Nucleus accumbens (tissue), 56 donors: ENCODE results near the gene FHDC1.

ENCODE experiments used
- DNase-seq, 56 donors: peaks; one replicate each; lab custom pipeline; 2025; lab: John Stamatoyannopoulos, UW

Gene FHDC1

DNA sequence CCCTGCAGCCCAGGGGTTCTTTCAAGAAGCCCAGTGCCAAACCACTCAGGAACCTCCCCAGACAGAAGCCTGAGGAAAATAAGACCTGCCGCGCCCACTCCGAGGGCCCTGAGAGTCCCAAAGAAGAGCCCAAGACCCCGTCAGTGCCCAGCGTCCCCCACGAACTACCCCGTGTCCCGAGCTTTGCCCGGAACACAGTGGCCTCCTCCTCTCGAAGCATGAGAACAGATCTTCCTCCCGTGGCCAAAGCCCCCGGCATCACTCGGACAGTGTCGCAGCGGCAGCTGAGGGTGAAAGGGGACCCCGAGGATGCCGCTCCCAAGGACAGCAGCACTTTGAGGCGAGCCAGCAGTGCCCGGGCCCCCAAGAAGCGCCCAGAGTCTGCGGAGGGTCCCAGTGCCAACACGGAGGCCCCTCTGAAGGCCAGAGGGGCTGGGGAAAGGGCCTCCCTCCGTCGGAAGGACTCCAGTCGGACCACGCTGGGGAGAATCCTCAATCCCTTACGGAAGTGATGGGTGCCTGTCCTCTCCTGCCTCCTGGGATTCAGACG lies 40.2 kb downstream of the FHDC1 start:
- no peak for DNase-seq

DNA sequence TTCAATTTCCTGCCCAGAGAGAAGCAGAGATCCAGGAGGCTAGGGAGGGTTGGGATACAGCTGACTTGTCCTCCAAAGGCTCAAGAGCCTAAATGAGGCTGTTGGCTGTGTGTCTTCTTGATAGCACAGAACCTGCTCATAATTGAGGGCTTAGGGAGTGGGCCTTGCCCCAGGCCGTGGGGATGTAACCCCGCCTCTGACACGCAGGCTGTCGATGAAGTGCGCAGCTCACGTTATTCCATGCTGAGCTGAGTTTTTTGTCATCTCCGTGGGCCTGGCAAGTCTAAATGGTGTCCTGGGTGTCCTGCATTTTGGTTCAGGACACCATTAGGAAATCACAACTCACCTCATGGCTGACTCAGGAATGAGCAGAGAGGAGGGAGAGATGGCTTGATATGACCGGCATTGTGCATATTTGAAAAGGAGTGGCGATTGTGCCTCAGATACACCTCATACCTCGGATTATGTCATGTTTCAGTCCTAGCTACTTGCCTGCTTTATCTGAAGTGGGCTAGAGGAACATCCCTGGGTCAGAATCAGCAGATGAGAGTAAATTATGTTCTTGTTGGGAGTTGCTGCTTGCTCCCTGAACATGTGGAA lies 43.7 kb downstream of the FHDC1 start:
- no peak for DNase-seq

DNA sequence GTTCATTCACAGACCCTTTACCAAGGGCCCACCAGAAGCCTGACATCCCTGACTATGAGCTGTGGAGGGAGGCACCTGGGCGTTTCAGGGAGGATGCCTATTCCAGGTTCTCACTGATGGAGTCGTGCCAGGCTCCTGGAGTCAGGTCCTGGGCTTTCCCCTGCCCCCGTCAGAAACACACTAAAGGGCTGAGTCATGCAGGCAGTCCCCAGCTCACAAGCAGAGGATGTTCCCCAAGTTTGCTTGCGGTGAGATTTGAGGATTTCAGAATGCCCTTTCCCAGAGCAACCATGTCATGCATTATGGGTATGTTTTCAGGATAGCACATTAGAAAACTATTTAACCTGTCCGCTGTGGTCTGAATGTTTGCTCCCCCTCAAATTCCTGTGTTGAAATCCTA lies 45.2 kb downstream of the FHDC1 start:
- DNase-seq = no peak

DNA sequence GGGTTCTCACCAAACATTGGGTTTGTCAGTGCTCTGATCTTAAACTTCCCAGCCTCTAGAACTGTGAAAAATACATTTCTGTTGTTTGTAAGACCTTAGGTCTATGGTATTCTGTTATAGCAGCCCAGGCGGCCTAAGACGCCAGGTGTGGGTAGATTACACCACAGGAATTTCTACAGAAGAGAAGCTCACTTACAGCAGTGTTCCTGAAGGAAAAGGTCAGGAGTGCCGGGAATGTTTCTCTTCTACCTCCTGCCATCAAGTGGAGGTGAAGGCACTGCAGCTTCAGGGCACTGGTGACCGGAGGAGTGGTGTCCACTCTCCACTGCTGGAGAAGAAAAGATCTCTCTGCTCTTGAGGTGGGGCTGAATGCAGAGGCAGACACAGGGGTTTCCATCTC lies 45.7 kb downstream of the FHDC1 start:
- no peak for DNase-seq

DNA sequence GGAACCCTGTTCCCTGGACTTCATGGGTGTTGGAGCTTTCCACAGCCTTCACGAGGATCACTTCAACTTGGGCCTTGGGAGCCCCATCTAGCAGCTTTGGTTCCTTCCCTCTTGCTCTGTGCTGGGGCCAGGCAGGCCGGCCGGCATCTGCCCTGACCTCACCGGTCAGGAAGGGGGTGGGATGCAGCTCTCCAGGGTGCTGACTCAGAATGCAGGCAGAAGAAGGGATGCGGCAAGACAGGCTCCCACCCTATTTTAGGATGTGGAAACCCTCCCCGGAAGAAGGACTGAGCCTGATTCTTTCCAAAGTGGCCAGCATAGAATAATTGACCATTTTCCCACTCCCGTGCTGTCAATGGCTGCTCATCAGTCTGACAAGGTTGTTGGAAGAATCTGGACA lies 47.1 kb downstream of the FHDC1 start:
- DNase-seq = no peak

DNA sequence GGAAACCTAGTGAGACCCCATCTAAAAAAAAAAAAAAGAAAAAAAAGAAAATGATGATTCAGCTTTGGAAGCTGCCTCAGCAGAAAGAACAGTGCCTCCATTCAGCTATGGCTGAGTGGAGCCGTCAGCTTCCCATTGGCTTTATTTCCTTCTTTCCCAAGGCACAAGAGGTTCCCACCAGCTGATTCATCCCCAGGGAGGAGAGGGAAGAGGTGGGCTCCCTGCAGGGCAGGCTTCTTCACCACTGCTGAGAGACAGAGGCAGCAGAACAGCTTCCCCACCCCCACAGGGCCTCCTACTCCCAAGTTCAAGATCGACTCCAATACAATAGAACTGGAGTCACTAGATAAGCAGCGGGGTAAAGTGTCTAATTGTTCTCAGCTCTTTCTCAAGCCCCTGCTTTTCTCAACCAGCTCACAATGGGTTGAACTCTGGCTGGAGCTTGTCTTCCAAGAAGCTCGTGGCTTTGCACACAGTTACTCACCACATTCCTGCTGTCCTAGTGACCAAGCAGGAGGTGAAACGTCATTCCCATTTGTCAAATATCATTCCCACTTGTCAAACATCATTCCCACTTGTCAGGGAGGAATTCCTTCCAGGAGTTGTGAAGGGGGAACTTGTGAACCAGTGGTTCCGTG lies 47.8 kb downstream of the FHDC1 start:
- DNase-seq = peak in 46 of 56 donors; percentile 6 to 84 (median 40)

DNA sequence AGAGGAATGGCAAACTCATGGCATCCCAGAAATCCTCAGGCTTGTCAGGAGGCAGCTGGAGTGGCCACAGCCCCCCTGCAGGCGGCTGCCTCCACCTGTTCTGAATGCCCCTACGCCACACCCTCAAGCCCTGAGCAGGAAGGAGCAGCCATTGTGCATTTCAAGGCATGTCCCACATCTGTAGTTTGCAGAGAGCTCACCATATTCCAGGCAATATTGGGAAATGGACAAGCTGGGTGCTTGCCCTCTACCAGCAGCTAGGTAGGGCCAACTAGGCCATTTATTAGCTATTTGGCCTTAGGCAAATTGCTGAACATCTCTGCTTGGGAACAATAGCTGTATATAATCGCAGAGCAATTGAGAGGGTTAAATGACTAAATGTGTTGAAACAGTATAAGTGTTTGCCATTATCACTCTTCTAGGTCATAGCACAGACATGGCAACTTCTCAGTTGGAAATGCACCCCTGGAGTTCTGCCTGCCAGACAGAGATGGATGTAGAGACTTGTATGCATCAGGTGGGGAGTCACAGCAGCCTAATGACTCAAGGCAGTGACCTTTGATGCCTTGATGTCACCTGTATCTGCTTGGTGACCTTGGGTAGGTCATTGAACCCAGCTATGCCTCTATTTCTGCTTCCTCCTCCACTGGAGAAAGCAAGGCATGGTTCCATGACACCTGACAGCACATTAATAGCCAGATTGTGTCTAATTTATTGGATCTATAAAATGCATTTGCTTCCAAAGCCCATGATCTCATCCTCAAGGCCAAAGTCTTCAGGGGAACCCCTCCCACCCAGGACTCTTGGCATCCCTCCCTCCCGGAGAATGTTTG lies 52.8 kb downstream of the FHDC1 start:
- no peak for DNase-seq

DNA sequence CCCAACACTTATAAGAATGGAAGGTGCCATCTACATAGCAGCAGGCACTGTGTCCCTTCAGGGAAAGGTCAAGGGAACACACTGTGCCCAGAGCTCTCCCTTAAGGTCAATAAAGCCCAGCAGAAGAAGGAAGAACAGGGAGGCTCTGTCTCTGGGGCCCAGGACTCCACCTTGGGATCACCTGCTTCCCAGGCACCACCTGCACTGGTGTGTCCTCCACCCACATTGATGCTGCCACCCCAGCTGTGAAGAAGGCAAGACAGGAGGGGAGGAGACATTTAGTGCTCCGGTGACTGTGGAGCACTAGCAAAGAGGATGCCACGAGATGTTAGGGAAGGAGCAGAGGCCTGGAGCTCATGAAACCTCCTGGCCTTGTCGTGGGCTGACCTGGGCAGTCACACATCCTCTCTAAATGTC lies 53.4 kb downstream of the FHDC1 start:
- no peak for DNase-seq

DNA sequence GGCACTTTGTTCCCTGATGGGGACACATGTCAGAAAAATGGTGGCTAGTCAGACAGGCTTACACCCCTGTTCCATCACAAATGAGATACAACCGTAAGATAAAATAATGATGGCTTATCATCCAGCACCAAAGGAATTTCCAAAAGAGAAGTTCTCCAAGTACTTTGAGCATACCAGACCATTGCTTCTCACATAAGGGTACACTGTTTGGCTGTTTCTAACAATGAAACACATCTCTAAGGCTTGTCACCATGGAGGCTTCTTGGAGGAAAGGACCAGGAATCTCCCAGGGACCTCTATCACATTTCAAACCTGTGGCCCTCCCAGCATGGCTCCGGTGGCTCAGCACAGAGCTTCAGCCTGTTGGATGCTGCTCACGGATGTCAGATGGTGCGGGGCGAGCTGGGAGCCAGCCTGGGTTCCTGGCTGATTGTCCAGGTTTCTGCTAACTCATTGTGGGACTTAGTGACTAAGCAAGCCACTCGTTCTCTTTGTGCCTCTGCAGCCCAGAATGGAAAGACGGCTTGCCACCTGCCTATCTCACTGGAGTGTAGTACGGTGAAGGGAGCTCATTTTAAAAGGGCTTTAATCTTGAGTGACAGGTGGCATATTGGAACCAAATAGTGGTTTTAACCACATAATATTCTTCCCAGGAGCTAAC lies 54.5 kb downstream of the FHDC1 start:
- DNase-seq = peak in 2 of 56 donors; percentile 13 to 27

DNA sequence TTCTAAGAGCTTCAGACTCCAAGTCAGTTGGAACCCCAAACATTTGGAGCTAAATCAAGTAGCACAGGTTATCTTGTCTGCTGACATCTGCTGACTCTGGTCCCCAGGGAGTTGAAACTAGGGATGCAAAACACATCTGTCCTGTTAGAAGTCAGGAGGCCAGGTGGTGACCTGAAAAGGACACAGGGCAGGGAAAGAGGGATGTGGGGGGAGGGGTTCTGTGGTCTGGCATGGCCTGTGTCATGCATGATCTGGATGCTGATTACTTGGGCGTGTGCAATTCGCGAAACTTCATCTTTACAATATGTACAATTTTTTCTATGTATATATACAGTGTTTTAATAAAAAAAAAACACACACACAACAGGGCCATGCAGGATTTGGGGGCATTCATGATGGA lies 55.3 kb downstream of the FHDC1 start:
- DNase-seq = no peak

DNA sequence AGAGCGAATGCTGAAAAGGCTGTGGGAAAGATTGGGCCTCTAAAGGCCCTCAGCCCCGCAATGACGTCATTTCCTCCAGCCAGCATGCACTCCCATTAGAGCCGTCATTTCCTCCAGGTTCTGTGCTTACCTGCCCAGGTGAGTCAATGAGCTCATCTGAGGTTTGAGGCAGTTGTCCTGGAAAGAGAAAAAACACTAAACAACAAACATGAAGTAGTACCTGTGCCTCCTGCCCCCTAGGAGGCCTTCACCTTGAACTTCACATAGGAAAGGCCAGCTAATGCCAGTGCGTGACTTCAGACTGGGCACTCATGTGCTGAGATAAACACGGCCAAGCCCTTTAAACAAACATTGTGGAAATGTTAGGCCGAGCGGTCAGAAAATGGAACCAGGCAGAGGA lies 55.9 kb downstream of the FHDC1 start:
- no peak for DNase-seq

DNA sequence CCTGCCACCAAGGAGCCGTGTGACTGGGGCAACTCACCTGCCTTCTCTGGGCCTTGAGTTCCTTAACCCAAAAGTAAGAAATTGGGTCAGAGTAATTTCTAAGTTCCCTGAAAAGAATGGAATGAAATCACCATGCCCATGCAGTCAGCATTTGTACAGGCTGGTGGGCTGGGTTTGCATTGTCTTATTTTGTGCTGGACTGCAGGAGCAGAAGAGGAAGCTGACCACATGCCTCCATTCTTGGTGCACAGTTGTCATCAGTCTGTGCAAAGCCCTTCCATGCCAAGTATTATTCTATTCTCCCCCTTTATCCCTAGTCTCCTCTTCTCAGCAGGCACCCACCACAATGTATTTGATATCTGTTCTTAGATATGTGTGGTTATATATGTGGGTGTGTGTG lies 56.3 kb downstream of the FHDC1 start:
- no peak for DNase-seq

DNA sequence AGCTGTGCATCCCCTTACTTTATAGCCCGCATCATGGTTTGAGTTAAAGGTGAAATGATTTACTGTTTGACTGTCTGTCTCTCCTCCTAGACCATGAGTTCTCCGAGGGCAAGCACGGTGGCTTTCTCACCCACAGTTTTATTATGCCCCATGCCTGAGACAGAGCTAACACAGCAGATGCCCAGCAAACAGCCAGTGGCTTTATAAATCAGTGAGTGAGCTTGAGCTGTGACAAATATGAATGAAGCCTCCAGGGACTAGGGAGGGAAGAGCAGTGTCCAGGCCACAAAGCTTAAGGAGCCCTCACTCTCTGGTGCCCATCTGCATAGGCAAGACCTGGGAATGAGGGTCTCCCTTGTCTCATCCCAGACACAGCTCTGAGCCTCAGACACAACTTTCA lies 57.9 kb downstream of the FHDC1 start:
- DNase-seq = no peak

DNA sequence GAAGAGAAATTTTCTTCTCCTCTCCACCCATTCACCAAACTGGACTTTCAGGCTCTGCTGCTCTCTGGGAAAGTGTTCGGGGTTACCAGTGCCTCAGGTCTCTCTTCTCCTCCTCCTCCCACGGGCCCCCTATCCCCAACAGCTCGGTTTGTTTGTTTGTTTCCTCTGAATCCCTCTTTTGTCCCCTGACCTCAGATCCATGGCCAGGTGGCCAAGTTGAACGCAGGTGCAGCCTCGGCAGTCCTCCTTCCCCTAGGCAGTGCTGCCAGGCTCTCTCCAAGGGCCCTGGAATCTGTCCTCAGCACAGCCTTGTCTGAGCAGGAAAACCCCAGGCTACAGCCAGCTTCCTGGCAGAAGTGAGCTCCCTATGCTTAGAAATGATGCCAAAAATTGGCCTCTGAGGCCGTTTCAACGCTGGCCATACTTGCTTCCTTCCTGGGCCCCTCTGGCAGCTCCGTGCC lies 60.0 kb downstream of the FHDC1 start:
- DNase-seq = peak in 10 of 56 donors; percentile 5 to 24 (median 10)

DNA sequence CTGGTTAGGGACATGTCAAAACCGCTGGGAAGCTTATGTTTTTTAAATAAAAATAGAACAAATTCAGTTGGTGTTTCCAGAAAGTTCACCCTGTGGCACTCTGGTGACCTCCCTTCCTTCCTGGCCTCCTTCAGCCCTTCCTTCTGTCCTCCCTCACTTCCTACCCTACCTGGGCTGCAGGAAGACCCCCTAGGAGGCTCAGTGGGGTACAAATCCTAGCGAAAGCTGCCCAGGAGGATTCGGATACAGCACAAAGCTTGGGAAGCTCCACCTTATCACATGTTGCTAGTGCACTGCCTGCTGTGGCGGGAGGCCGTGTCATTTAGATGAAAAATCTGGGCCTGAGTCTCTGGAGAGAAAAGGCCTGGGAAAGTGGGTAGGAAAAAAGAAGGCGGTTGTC lies 60.5 kb downstream of the FHDC1 start:
- DNase-seq = no peak

DNA sequence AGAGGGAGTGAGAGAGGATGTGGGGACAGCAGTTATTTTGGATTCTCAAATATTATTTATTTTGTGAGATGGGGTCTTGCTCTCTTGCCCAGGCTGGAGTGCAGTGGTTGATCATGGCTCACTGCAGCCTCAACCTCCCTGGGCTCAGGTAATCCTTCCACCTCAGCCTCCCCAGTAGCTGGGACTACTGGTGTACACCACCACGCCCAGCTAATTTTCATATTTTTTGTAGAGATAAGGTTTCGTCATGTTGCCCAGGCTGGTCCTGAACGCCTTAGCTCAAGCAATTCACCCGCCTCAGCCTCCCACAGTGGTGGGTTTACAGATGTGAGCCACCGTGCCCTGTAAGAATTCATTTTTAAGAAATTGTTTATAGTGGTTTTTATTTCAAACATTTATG lies 61.2 kb downstream of the FHDC1 start:
- no peak for DNase-seq

DNA sequence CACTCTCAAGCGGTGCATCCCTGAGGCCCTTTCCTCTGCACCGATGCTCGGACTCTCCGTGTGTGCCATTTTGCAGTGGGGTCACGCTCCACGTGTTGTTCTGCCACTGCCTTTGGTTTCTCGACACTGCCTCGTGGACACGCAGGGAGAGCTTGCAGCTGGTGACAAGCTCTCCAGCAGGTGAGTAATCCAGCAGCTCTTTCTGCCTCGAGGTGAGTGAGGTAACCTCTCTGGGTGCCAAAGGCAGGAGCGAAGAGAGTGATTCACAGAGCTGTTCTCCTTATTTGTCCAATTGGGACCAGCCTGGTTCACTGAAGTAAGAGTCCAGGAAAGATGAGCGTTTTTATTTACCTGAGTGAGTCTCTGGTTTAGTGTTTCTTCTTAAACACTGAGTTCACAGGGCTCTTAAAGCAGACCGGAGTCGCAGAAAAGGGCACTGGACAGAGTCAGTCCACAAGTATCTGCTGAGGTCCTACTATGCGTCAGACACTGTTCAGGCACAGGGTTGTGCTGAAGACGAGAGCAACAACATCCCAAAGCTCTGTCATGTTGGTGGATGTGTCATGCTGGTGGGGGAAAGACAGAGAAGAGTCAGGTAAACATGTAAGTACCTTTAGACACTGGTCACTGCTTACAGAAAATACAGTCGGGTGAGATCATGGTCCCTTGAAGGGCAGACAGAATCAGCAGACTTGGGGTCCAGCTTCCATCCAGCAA lies 61.8 kb downstream of the FHDC1 start:
- no peak for DNase-seq

DNA sequence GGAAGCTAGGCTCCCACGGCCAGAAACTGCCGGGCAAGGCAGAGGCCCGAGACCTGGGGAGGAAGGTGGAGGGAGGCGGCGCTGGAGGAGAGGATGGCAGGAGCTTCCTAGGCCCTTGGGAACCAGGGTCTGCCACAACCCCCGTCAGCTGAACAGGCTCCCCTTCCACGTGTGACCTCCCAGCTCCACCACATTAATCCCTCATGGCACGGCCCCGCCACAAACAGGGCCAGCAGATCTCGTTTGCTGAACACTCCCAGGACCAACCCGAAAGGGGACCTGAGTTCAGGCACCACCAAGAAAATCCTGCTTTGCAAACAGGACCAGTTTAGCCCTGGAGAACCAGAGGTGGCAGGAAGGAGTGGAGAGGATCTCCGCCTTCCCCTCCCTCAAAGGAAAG lies 62.7 kb downstream of the FHDC1 start:
- no peak for DNase-seq

DNA sequence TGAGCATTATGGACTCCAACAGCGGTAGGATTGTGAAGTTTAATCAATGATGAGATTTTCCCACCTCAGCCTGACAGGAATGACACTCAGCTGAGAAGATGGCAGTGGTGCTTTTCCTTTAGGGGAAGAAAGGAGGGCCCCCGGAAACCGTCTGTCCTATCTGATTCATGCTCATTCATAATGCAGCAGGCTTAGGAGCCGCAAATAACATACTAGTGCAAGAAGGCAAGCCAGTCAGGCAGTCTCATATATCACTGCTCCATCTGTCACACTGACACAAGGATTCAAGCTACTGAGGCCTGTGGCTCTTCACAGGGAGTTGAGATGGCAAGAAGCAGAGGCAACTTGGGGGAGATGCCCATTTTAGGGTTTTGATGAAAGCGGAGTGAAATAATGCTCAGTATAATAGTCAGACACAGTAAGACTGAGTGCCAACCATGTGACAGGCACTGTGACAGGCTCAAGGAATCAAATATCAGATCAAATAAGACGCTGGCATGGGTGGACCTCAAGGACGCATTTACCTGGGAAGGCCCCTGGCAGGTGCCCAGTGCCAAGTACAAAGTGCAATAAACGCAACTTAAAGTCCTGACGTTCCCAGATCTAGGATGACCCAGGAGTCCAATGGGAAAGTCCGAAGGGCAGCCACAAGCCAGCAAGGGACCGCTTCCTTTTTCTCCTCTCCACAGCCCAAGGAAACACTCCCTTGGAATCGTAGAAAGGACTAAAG lies 63.4 kb downstream of the FHDC1 start:
- no peak for DNase-seq

DNA sequence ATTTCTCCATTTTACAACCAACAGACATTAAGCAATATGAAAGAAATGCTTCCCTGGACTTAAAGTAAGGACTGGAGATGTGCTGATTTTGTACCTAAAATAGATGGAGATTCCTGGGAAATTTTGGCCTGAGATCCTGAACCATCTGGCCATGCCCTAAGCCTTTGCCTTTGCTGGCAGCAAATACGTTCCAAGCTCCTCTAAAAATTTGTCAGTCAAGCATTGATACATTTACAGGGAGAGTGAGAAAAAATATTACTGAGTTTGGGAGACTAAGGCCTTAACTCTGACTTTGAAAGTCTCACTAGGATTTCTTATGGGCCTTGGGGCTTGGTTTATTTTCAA lies 63.9 kb downstream of the FHDC1 start:
- no peak for DNase-seq
